Lung (tissue), 12 donors: ENCODE results near the gene DRD1. TPM values are rescaled to one million over a fixed set of nuclear protein-coding genes. Genes with fewer than 3 reads are reported as not detected.

Source experiments
- ATAC-seq: fragments of 200-7000 bp; cut with Tn5 transposase; one replicate; pipeline ENCODE4 v1.9.1; 2020; ENCODE audit warnings: moderate number of reproducible peaks; ENCODE audit not compliant: insufficient read depth, low FRiP score
- DNase-seq, 3 donors: peaks; one replicate each; pipeline ENCODE4 v3.0.0-alpha.2; 2013 to 2017
- H3K27ac ChIP-seq, 2 donors: one replicate each; pipeline ENCODE4 v1.5.1; 2013; ENCODE audit warnings: mild to moderate bottlenecking in 2 of 2, moderate library complexity in 2 of 2, control low read depth in 1 of 2, inconsistent platforms in 1 of 2, low read depth in 1 of 2, low read length in 1 of 2
- H3K27me3 ChIP-seq, 3 donors: one replicate each; pipeline ENCODE4 v1.5.1; 2013; ENCODE audit warnings: low read length in 2 of 3; ENCODE audit not compliant: control insufficient read depth in 3 of 3, insufficient read depth in 3 of 3
- H3K36me3 ChIP-seq, 4 donors: one replicate each; pipeline ENCODE4 v1.5.1; 2013; ENCODE audit warnings: low read length in 4 of 4, mild to moderate bottlenecking in 1 of 4, moderate library complexity in 1 of 4; ENCODE audit not compliant: control insufficient read depth in 4 of 4, insufficient read depth in 4 of 4
- H3K4me1 ChIP-seq, 5 donors: one replicate each; pipeline ENCODE4 v1.5.1; 2013; ENCODE audit warnings: low read length in 5 of 5, mild to moderate bottlenecking in 2 of 5, moderate library complexity in 1 of 5; ENCODE audit not compliant: control insufficient read depth in 5 of 5, insufficient read depth in 5 of 5
- H3K4me3 ChIP-seq: one replicate; pipeline ENCODE4 v1.5.1; 2013; ENCODE audit warnings: mild to moderate bottlenecking, control low read depth, moderate library complexity
- H3K9ac ChIP-seq, 2 donors: one replicate each; pipeline ENCODE4 v1.5.1; 2013; ENCODE audit warnings: low read length in 2 of 2, control low read depth in 1 of 2; ENCODE audit not compliant: insufficient read depth in 1 of 2
- H3K9me3 ChIP-seq, 4 donors: one replicate each; pipeline ENCODE4 v1.5.1; 2013; ENCODE audit warnings: low read length in 3 of 4, mild to moderate bottlenecking in 1 of 4, moderate library complexity in 1 of 4; ENCODE audit not compliant: control insufficient read depth in 4 of 4, insufficient read depth in 3 of 4
- CTCF ChIP-seq: IDR thresholded peaks from 2 replicates; pipeline ENCODE4 v1.5.1; 2012; ENCODE audit warnings: mild to moderate bottlenecking; ENCODE audit errors: control extremely low read depth, extremely low read depth
- WGBS, 2 donors: extraction: QIAGEN DNeasy Blood & Tissue Kit; methylation state at CpG; one replicate each; pipeline ENCODE4 v1.1.7; 2013; 5-methylcytosine and 5-hydroxymethylcytosine counted together
- polyA plus RNA-seq, 2 donors: library from polyadenylated mRNA; stranded (reverse); fragments of 200-250 nt; gene quantifications; one replicate each; pipeline ENCODE4 v1.2.1, GENCODE V29; 2013
- total RNA-seq, 2 donors: library from RNA; depleted of rRNA in 1 of 2; stranded (reverse); fragments of >200 nt in 1 of 2; gene quantifications; one replicate each; pipeline ENCODE4 v1.2.1, GENCODE V29; 2014 to 2021
- donor health status: control.
- donor health status: control.
- donor health status: Bipolar disorder and iron deficiency.
- donor health status: healthy.
- donor health status: DM: yes; HTN: yes; CAD: no.

The DRD1 gene
- total and polyA plus RNA-seq, 4 donors, result 0.12 to 1.5 (median 0.53) TPM

DNA sequence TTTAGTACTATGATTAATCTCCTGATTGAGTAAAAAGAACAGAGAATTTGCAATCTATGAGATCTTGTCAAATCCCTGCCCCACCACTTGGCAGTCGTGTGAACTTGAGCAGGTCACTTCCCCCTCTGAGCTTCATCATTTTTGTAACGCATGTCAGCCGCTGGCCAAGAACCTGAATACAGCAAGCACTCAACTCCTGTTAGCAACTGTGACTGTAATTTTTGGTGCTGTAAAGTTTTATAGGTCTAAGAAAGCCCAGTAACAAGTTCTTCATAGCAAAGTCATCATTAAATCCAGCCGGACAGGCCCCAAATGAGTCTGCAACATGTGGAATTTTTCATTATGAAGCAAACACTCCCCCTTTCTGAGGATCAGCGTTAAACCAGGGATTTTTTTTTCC, 49.4 kb downstream of the DRD1 start:
- TF ChIP-seq CTCF, result no peak
- ATAC-seq (no peak), DNase-seq (peak in 1 of 3 donors; percentile 5)
- Histone ChIP-seq H3K9ac (no peak overlapping the region), H3K36me3 (no peaks in the 10 kb centered on the region), H3K27ac (no peak overlapping the region), H3K9me3 (peaks cover 0 to 7% (median 0%) of the 10 kb centered on the region in 4 donors), H3K4me1 (no peaks in the 10 kb centered on the region), H3K4me3 (no peak overlapping the region), H3K27me3 (no peaks in the 10 kb centered on the region)
- 65 to 76% methylated on average over 5 of the region's 5 CpGs for WGBS, 2 donors

GRCh38 chr5:175393897-175394296, 50.1 kb downstream of the DRD1 start:
- no peaks in the 10 kb centered on the region for H3K36me3 ChIP-seq
- no peaks in the 10 kb centered on the region for H3K27me3 ChIP-seq
- WGBS, 2 donors, result 50 to 78% methylated on average over 4 of the region's 4 CpGs
- no peak overlapping the region for H3K27ac ChIP-seq
- H3K9ac ChIP-seq, result no peak overlapping the region
- TF ChIP-seq CTCF, result no peak
- ATAC-seq, result no peak
- DNase-seq, result peak in 1 of 3 donors; percentile 25
- H3K4me1 ChIP-seq, result no peaks in the 10 kb centered on the region
- H3K4me3 ChIP-seq, result no peak overlapping the region
- H3K9me3 ChIP-seq, result peaks cover 0 to 7% (median 0%) of the 10 kb centered on the region in 4 donors

DNA sequence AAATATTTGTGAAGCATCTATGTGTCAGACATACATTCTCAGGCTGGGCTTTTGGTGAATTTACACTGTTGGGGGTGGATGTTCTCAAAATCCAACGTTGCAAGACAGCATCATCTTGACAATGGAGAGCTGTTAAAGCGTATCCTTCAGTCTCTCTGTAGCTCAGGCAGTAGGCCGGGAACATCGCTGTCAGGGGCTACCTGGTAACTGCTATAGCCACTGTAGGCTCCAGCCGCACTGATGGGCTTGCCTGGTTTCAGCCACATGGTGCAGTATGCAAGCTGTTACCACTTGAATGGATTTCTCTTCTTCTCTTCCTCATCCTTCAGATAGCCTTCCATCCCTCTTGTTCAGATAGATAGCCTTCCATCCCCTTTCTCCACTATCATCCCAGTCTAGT, 51.7 kb downstream of the DRD1 start:
- 85 to 86% methylated on average over 5 of the region's 5 CpGs for WGBS, 2 donors
- Histone ChIP-seq H3K4me3 (no peak overlapping the region), H3K36me3 (no peaks in the 10 kb centered on the region), H3K27ac (no peak overlapping the region), H3K4me1 (no peaks in the 10 kb centered on the region), H3K9ac (no peak overlapping the region), H3K9me3 (peaks cover 0 to 6% (median 0%) of the 10 kb centered on the region in 4 donors), H3K27me3 (no peaks in the 10 kb centered on the region)
- DNase-seq, result no peak
- no peak for TF ChIP-seq CTCF
- no peak for ATAC-seq

DNA sequence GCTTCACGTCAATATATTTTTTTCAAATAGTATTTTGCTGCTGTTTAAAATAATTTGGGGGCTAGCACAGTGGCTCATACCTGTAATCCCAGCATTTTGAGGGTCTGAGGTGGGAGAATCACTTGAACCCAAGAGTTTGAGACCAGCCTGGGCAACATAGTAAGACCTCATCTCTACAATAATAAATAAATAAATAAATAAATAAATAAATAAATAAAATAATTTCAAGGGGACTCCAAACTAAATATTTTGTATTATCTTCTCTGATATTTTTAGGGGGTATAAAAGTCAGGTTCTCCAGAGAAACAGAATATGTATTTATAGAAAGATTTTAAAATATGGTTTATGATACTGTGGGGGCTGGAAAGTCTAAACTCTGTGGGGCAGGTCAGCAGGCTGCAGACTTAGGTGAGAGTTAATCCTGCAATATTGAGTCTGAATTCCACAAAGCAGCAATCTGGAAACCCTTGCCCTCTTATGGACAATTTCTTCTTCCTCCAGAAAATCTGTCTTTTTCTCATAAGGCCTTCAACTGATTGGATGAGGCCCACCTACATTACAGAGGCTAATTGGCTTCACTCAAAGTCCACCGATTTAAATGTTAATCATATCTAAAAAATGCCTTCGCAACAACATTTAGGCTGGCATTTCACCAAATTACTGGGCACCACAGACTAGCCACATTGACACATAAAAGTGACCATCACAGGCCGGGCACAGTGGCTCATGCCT, 53.5 kb downstream of the DRD1 start:
- ATAC-seq (no peak), DNase-seq (no peak)
- Histone ChIP-seq H3K27ac (no peak overlapping the region), H3K4me1 (no peaks in the 10 kb centered on the region), H3K9me3 (peaks cover 0 to 2% (median 0%) of the 10 kb centered on the region in 4 donors), H3K36me3 (no peaks in the 10 kb centered on the region), H3K4me3 (no peak overlapping the region), H3K9ac (no peak overlapping the region), H3K27me3 (no peaks in the 10 kb centered on the region)
- no peak for TF ChIP-seq CTCF
- WGBS, 2 donors, result 95 to 96% methylated on average over 4 of the region's 4 CpGs
